ENCODE measurements around the gene RPRD1B.

GRCh38 chr20:38004416-38004815, 29.1 kb upstream of the RPRD1B start:
- TF ChIP-seq CTCF (IDR thresholded peaks at IDR 0.05; ENCODE audit: borderline replicate concordance, extremely low read depth, low read length, poor library complexity, severe bottlenecking) (no peak), EZH2 (IDR thresholded peaks at IDR 0.05; ENCODE audit: borderline replicate concordance, low read depth, low read length, severe bottlenecking) (no peak)

All from DND-41 (cell line).